Kidney capillary endothelial cell (primary cell): Measurements from ENCODE around the gene ZNF700.
"Not testable (repeated sequence)": the region's sequence is repeated elsewhere in the genome, so short reads cannot be mapped to it uniquely, and the experiment has no call there.

Experiments
- DNase-seq: peaks from one replicate; pipeline ENCODE4 v3.0.0-alpha.2; 2018; ENCODE audit warnings: low spot score

Gene ZNF700

GRCh38 chr19:11989112-11989456 is 64.2 kb downstream of the ZNF700 start:
- DNase-seq, result no peak

GRCh38 chr19:11991921-11992320 is 67.0 kb downstream of the ZNF700 start:
- not testable (repeated sequence) for DNase-seq

- DNase-seq, result no peak
Observed at GRCh38 chr19:11995174-11995573, 70.3 kb downstream of the ZNF700 start.
